Naive B cell (primary cell): Measurements from ENCODE around the gene MYO1D. TPM values are rescaled to one million over a fixed set of nuclear protein-coding genes. Genes with fewer than 3 reads are reported as not detected.

Source experiments
- ATAC-seq, 2 donors: fragments of 150-1000 bp; cut with Tn5 transposase; 2 replicates each; pipeline ENCODE4 v1.10.0; 2021; ENCODE audit warnings: low read depth in 2 of 2, mild to moderate bottlenecking in 2 of 2, moderate library complexity in 2 of 2
- DNase-seq: peaks from one replicate; pipeline ENCODE4 v3.0.0; 2022
- H3K27ac Mint-ChIP-seq, 6 donors: one replicate each; pipeline ENCODE4 v1.8.0; 2020 to 2022; ENCODE audit warnings: mild to moderate bottlenecking in 6 of 6, mixed read lengths in 6 of 6, moderate library complexity in 5 of 6, inconsistent platforms in 2 of 6
- H3K27me3 Mint-ChIP-seq, 3 donors: one replicate each; pipeline ENCODE4 v1.8.0; 2021 to 2022; ENCODE audit warnings: mixed read lengths in 3 of 3, mild to moderate bottlenecking in 1 of 3
- H3K36me3 Mint-ChIP-seq, 2 donors: one replicate each; pipeline ENCODE4 v1.8.0; 2020 to 2022; ENCODE audit warnings: mixed read lengths in 2 of 2, inconsistent platforms in 1 of 2, mild to moderate bottlenecking in 1 of 2
- H3K4me1 Mint-ChIP-seq, 3 donors: one replicate each; pipeline ENCODE4 v1.8.0; 2020 to 2022; ENCODE audit warnings: mixed read lengths in 3 of 3, inconsistent platforms in 1 of 3, mild to moderate bottlenecking in 1 of 3, moderate library complexity in 1 of 3
- H3K4me3 Mint-ChIP-seq, 8 donors: one replicate each; pipeline ENCODE4 v1.8.0; 2020 to 2022; ENCODE audit warnings: mild to moderate bottlenecking in 8 of 8, mixed read lengths in 8 of 8, moderate library complexity in 8 of 8, inconsistent platforms in 2 of 8
- H3K9me3 Mint-ChIP-seq, 7 donors: one replicate each; pipeline ENCODE4 v1.8.0; 2020 to 2022; ENCODE audit warnings: mixed read lengths in 7 of 7, mild to moderate bottlenecking in 5 of 7, inconsistent platforms in 2 of 7, moderate library complexity in 1 of 7
- polyA plus RNA-seq, 6 donors: library from polyadenylated mRNA; unstranded; fragments of 300-500 nt; fragmentation: Illumina TruSeq; gene quantifications; one replicate each; pipeline ENCODE4 v1.2.3, GENCODE V29; 2021; ENCODE audit warnings: low read depth in 6 of 6

Gene MYO1D
- polyA plus RNA-seq, 6 donors from 2014 or later = 1.9 to 3.7 (median 2.6) TPM

DNA sequence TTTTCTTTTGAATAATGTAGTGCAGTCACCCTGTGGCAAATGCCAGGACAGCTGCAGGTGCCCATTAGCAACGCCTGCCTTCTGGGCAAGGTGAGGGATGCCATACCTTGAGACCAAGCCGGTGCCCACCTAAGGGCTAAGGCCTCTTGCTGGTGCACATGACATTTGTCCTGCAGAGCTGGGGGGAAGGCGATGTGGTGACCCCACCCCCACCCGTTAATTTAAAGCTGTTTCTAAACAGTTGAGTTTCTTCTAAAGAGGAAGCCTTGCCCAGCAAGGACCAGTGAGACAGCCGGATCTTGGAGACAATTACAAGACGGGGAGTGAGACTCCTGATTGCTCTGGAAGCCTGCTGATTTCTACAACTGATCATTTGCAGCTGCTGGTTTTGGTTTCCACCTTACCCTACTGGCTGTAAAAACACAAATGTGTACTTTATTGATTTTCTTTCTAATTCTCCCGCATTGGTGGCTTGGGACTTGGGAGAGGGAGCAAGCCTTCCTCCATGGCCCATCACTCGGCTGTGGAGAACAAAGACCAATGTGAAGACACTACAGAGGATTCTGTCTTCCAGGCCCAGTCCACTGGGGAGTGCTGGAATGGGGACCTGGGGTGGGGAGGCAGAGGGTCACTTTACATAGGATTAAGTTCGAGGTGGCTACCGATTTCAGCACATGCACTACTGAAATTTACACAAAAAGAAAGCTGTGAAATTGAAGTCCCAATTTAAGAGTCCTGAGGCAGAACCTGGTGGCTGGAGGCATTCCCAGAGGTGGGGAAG is 387.4 kb downstream of the MYO1D start:
- Mint-ChIP-seq H3K4me1 (peaks cover 40 to 70% (median 67%) of the 10 kb centered on the region in 3 donors), H3K36me3 (no peaks in the 10 kb centered on the region), H3K27me3 (no peaks in the 10 kb centered on the region), H3K27ac (peak overlapping the region in 3 of 6 donors; percentile 41 to 47 (median 44)), H3K9me3 (no peaks in the 10 kb centered on the region), H3K4me3 (peak overlapping the region; percentile 61 to 89 (median 83))
- no peak for ATAC-seq
- no peak for DNase-seq

- Mint-ChIP-seq H3K36me3 (no peaks in the 10 kb centered on the region), H3K27me3 (no peaks in the 10 kb centered on the region), H3K9me3 (no peaks in the 10 kb centered on the region), H3K4me1 (peaks cover 38 to 76% (median 68%) of the 10 kb centered on the region in 3 donors), H3K4me3 (peak overlapping the region; percentile 80 to 93 (median 88)), H3K27ac (peak overlapping the region in 5 of 6 donors; percentile 44 to 76 (median 53))
- no peak for DNase-seq
- ATAC-seq = no peak
These were observed 388.2 kb downstream of the MYO1D start for GRCh38 chr17:32488604-32489180.

GRCh38 chr17:32488177-32488542 is 388.8 kb downstream of the MYO1D start:
- Mint-ChIP-seq H3K4me3 (peak overlapping the region; percentile 80 to 93 (median 88)), H3K36me3 (no peaks in the 10 kb centered on the region), H3K9me3 (no peaks in the 10 kb centered on the region), H3K4me1 (peaks cover 38 to 78% (median 68%) of the 10 kb centered on the region in 3 donors), H3K27me3 (no peaks in the 10 kb centered on the region), H3K27ac (peak overlapping the region in 4 of 6 donors; percentile 53 to 88 (median 76))
- DNase-seq (no peak), ATAC-seq (no peak)

GRCh38 chr17:32487473-32488176 is 389.3 kb downstream of the MYO1D start:
- Mint-ChIP-seq H3K27me3 (no peaks in the 10 kb centered on the region), H3K4me3 (peak overlapping the region; percentile 80 to 93 (median 88)), H3K27ac (peak overlapping the region in 5 of 6 donors; percentile 53 to 88 (median 83)), H3K4me1 (peaks cover 33 to 73% (median 62%) of the 10 kb centered on the region in 3 donors), H3K9me3 (no peaks in the 10 kb centered on the region), H3K36me3 (no peaks in the 10 kb centered on the region)
- ATAC-seq (no peak), DNase-seq (no peak)

GRCh38 chr17:32486701-32487472 is 390.0 kb downstream of the MYO1D start, which contains the start of gene CDK5R1:
TSS of gene CDK5R1 (plus strand) at chr17:32486993. CDS start at chr17:32487621, 628 bp downstream.
- H3K4me1 Mint-ChIP-seq = peaks cover 25 to 65% (median 55%) of the 10 kb centered on the region in 3 donors
- H3K27ac Mint-ChIP-seq = peak within 1 kb of the TSS in 5 of 6 donors; percentile 64 to 94 (median 85)
- peak within 1 kb of the TSS; percentile 80 to 93 (median 88) for H3K4me3 Mint-ChIP-seq
- H3K9me3 Mint-ChIP-seq = no peaks in the 10 kb centered on the region
- DNase-seq (peak; percentile 77), ATAC-seq (peak; percentile 73 to 77)
- H3K36me3 Mint-ChIP-seq = peaks cover 0 to 4% of the 10 kb centered on the region in 2 donors
- H3K27me3 Mint-ChIP-seq = no peaks in the 10 kb centered on the region

GRCh38 chr17:32486111-32486700 is 390.7 kb downstream of the MYO1D start:
- peak; percentile 76 for DNase-seq
- Mint-ChIP-seq H3K4me3 (peak overlapping the region; percentile 73 to 91 (median 82)), H3K27me3 (no peaks in the 10 kb centered on the region), H3K9me3 (no peaks in the 10 kb centered on the region), H3K27ac (peak overlapping the region in 5 of 6 donors; percentile 64 to 94 (median 85)), H3K4me1 (peaks cover 22 to 59% (median 48%) of the 10 kb centered on the region in 3 donors), H3K36me3 (peaks cover 0 to 11% of the 10 kb centered on the region in 2 donors)
- peak; percentile 77 to 79 for ATAC-seq

GRCh38 chr17:32485261-32486110 is 391.4 kb downstream of the MYO1D start:
- H3K4me1 Mint-ChIP-seq = peaks cover 22 to 53% (median 45%) of the 10 kb centered on the region in 3 donors
- peaks cover 0 to 12% of the 10 kb centered on the region in 2 donors for H3K36me3 Mint-ChIP-seq
- DNase-seq (no peak), ATAC-seq (no peak)
- no peaks in the 10 kb centered on the region for H3K27me3 Mint-ChIP-seq
- no peaks in the 10 kb centered on the region for H3K9me3 Mint-ChIP-seq
- H3K4me3 Mint-ChIP-seq = peak overlapping the region; percentile 70 to 91 (median 82)
- peak overlapping the region; percentile 22 to 94 (median 78) for H3K27ac Mint-ChIP-seq

GRCh38 chr17:32484628-32485027 is 392.3 kb downstream of the MYO1D start:
- ATAC-seq (no peak), DNase-seq (no peak)
- peak overlapping the region in 5 of 8 donors; percentile 22 to 79 (median 70) for H3K4me3 Mint-ChIP-seq
- H3K27ac Mint-ChIP-seq = peak overlapping the region in 4 of 6 donors; percentile 68 to 94 (median 86)
- no peaks in the 10 kb centered on the region for H3K27me3 Mint-ChIP-seq
- no peaks in the 10 kb centered on the region for H3K9me3 Mint-ChIP-seq
- peaks cover 20 to 44% (median 37%) of the 10 kb centered on the region in 3 donors for H3K4me1 Mint-ChIP-seq
- H3K36me3 Mint-ChIP-seq = peaks cover 0 to 12% of the 10 kb centered on the region in 2 donors

- Mint-ChIP-seq H3K4me1 (peaks cover 16 to 38% (median 36%) of the 10 kb centered on the region in 3 donors), H3K9me3 (no peaks in the 10 kb centered on the region), H3K4me3 (peak overlapping the region in 4 of 8 donors; percentile 1 to 70 (median 22)), H3K27ac (peak overlapping the region in 5 of 6 donors; percentile 39 to 91 (median 79)), H3K27me3 (no peaks in the 10 kb centered on the region), H3K36me3 (peaks cover 0 to 12% of the 10 kb centered on the region in 2 donors)
- ATAC-seq (no peak), DNase-seq (no peak)
These were observed 392.9 kb downstream of the MYO1D start for GRCh38 chr17:32484041-32484461.

GRCh38 chr17:32483451-32484019 is 393.4 kb downstream of the MYO1D start:
- ATAC-seq = peak; percentile 23 to 42
- Mint-ChIP-seq H3K4me3 (peak overlapping the region in 3 of 8 donors; percentile 40 to 68 (median 47)), H3K36me3 (peaks cover 0 to 12% of the 10 kb centered on the region in 2 donors), H3K4me1 (peaks cover 12 to 33% (median 30%) of the 10 kb centered on the region in 3 donors), H3K27me3 (no peaks in the 10 kb centered on the region), H3K9me3 (no peaks in the 10 kb centered on the region), H3K27ac (peak overlapping the region in 5 of 6 donors; percentile 21 to 91 (median 68))
- DNase-seq = peak; percentile 57

GRCh38 chr17:32482568-32483320 is 394.2 kb downstream of the MYO1D start:
- Mint-ChIP-seq H3K4me1 (peaks cover 7 to 25% (median 22%) of the 10 kb centered on the region in 3 donors), H3K27me3 (no peaks in the 10 kb centered on the region), H3K27ac (peak overlapping the region in 5 of 6 donors; percentile 10 to 70 (median 63)), H3K4me3 (no peak overlapping the region), H3K36me3 (peaks cover 6 to 15% of the 10 kb centered on the region in 2 donors), H3K9me3 (no peaks in the 10 kb centered on the region)
- DNase-seq (no peak), ATAC-seq (no peak)
